Measurements from ENCODE around the gene CALY. TPM values are rescaled to one million over a fixed set of nuclear protein-coding genes. Genes with fewer than 3 reads are reported as not detected.

Gene CALY
- total RNA-seq, 1 experiment from 2014 or later = not detected

DNA sequence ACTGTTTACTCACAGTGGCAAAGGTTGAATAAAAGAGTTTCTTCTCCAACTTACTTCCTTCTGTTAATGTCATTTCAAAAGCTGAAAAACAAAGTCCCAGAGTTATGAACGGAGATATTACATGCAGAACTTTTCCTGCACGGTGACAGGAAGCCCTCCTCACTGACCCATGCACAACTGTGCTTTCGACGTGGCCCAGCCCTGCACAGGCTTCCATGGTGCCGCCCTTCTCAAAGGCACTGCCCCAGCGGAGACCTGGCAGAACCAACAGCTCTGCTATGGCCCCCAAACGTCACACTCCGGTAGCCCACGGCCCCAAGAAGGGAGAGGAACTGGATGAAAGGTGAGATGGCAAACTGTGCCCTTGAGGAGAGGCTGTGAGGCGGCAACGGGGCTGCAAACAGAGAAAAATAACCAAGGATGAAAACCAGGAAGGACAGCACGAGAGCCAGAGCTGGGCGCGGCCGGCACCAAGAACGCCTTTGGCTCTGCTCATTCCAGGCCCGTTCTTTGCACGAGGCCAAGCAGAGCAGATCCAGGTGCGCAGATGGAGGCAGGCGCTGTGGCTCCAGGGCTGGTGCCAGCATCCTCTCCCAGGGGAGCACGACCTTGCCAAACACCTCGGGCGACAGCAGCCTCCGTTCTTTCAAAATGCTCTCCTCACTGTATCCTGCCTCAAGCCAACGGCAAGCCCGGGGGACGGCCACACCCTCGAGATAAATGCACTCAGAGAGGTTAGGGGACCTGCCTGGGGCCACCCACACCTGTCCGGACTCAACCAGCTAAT is 28.1 kb upstream of the CALY start:
- CTCF ChIA-PET = no interaction called here

GRCh38 chr10:133362846-133363245 is 26.1 kb upstream of the CALY start:
- intact Hi-C loops (cut with micrococcal nuclease; ENCODE audit: unreplicated experiment) = no loop called here
- Histone ChIP-seq H3K4me3 (ENCODE audit: low read depth, low read length) (no peak overlapping the region), H3K4me1 (peaks cover 34% of the 10 kb centered on the region), H3K27me3 (replicated peaks; ENCODE audit: control insufficient read depth, insufficient read depth, low read length) (no peaks in the 10 kb centered on the region), H3K36me3 (ENCODE audit: control insufficient read depth, insufficient read depth, low read length) (peaks cover 13% of the 10 kb centered on the region), H3K9me3 (no peaks in the 10 kb centered on the region)
- no TSS peak for BruUV-seq (replicated peaks)
- Mint-ChIP-seq H3K4me3 (ENCODE audit: unreplicated experiment) (no peak overlapping the region), H3K9me3 (ENCODE audit: unreplicated experiment) (no peaks in the 10 kb centered on the region), H3K4me1 (ENCODE audit: low read depth, unreplicated experiment) (peaks cover 26% of the 10 kb centered on the region), H3K36me3 (ENCODE audit: insufficient read depth, unreplicated experiment) (peaks cover 76% of the 10 kb centered on the region), H3K27ac (ENCODE audit: unreplicated experiment) (no peak overlapping the region), H3K27me3 (ENCODE audit: insufficient read depth, unreplicated experiment) (no peaks in the 10 kb centered on the region)
- POLR2A ChIA-PET = interaction anchor here (1.1 kb wide), 1 partner anchor 11 kb away, joined by 3 read pairs; no protein-coding TSS in a partner anchor
- DNase-seq = no peak
- CTCF ChIA-PET = no interaction called here
- TF ChIP-seq, protein P1, sequence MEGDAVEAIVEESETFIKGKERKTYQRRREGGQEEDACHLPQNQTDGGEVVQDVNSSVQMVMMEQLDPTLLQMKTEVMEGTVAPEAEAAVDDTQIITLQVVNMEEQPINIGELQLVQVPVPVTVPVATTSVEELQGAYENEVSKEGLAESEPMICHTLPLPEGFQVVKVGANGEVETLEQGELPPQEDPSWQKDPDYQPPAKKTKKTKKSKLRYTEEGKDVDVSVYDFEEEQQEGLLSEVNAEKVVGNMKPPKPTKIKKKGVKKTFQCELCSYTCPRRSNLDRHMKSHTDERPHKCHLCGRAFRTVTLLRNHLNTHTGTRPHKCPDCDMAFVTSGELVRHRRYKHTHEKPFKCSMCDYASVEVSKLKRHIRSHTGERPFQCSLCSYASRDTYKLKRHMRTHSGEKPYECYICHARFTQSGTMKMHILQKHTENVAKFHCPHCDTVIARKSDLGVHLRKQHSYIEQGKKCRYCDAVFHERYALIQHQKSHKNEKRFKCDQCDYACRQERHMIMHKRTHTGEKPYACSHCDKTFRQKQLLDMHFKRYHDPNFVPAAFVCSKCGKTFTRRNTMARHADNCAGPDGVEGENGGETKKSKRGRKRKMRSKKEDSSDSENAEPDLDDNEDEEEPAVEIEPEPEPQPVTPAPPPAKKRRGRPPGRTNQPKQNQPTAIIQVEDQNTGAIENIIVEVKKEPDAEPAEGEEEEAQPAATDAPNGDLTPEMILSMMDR (IDR thresholded peaks at IDR 0.05; ENCODE audit: insufficient read depth in 1 of 2, low read depth in 1 of 2, low read length in 1 of 2, severe bottlenecking in 1 of 2, unreplicated experiment in 1 of 2) = no peak

More for the DNA sequence above, 28.1 kb upstream of the CALY start:
- H3K27me3 Mint-ChIP-seq (ENCODE audit: insufficient read depth, unreplicated experiment) = no peaks in the 10 kb centered on the region
- peaks cover 22% of the 10 kb centered on the region for H3K4me1 Mint-ChIP-seq (ENCODE audit: low read depth, unreplicated experiment)
- H3K27me3 ChIP-seq (replicated peaks; ENCODE audit: control insufficient read depth, insufficient read depth, low read length) = no peaks in the 10 kb centered on the region
- no peak overlapping the region for H3K4me3 Mint-ChIP-seq (ENCODE audit: unreplicated experiment)
- TF ChIP-seq, protein P1 (IDR thresholded peaks at IDR 0.05; ENCODE audit: insufficient read depth in 1 of 2, low read depth in 1 of 2, low read length in 1 of 2, severe bottlenecking in 1 of 2, unreplicated experiment in 1 of 2) = no peak
- BruUV-seq (replicated peaks) = no TSS peak
- H3K36me3 Mint-ChIP-seq (ENCODE audit: insufficient read depth, unreplicated experiment) = peaks cover 89% of the 10 kb centered on the region
- peaks cover 15% of the 10 kb centered on the region for H3K36me3 ChIP-seq (ENCODE audit: control insufficient read depth, insufficient read depth, low read length)
- intact Hi-C loops (cut with micrococcal nuclease; ENCODE audit: unreplicated experiment) = no loop called here
- H3K9me3 ChIP-seq = no peaks in the 10 kb centered on the region
- no peaks in the 10 kb centered on the region for H3K9me3 Mint-ChIP-seq (ENCODE audit: unreplicated experiment)
- peaks cover 16% of the 10 kb centered on the region for H3K4me1 ChIP-seq
- H3K4me3 ChIP-seq (ENCODE audit: low read depth, low read length) = no peak overlapping the region
- no peak overlapping the region for H3K27ac Mint-ChIP-seq (ENCODE audit: unreplicated experiment)
- DNase-seq = no peak
- POLR2A ChIA-PET = interaction anchor here (0.6 kb wide), 1 partner anchor 17 kb away, joined by 3 read pairs; no protein-coding TSS in a partner anchor

GRCh38 chr10:133361773-133362441 is 25.2 kb upstream of the CALY start:
- Mint-ChIP-seq H3K27ac (ENCODE audit: unreplicated experiment) (peak overlapping the region; percentile 1), H3K36me3 (ENCODE audit: insufficient read depth, unreplicated experiment) (peaks cover 75% of the 10 kb centered on the region), H3K4me1 (ENCODE audit: low read depth, unreplicated experiment) (peaks cover 26% of the 10 kb centered on the region), H3K9me3 (ENCODE audit: unreplicated experiment) (no peaks in the 10 kb centered on the region), H3K4me3 (ENCODE audit: unreplicated experiment) (no peak overlapping the region), H3K27me3 (ENCODE audit: insufficient read depth, unreplicated experiment) (no peaks in the 10 kb centered on the region)
- Histone ChIP-seq H3K4me3 (ENCODE audit: low read depth, low read length) (no peak overlapping the region), H3K4me1 (peaks cover 34% of the 10 kb centered on the region), H3K9me3 (no peaks in the 10 kb centered on the region), H3K36me3 (ENCODE audit: control insufficient read depth, insufficient read depth, low read length) (peaks cover 13% of the 10 kb centered on the region), H3K27me3 (replicated peaks; ENCODE audit: control insufficient read depth, insufficient read depth, low read length) (no peaks in the 10 kb centered on the region)
- DNase-seq = no peak
- POLR2A ChIA-PET = interaction anchor here (0.7 kb wide), 1 partner anchor 10 kb away, joined by 4 read pairs; no protein-coding TSS in a partner anchor
- TF ChIP-seq, protein P1 (IDR thresholded peaks at IDR 0.05; ENCODE audit: insufficient read depth in 1 of 2, low read depth in 1 of 2, low read length in 1 of 2, severe bottlenecking in 1 of 2, unreplicated experiment in 1 of 2) = no peak
- intact Hi-C loops (cut with micrococcal nuclease; ENCODE audit: unreplicated experiment) = no loop called here
- no TSS peak for BruUV-seq (replicated peaks)
- CTCF ChIA-PET = interaction anchor here (0.6 kb wide), 1 partner anchor 31 kb away, joined by 3 read pairs; no protein-coding TSS in a partner anchor

Measured in Caco-2 (cell line).